NT2/D1 (cell line): Measurements from ENCODE around the gene DLX6.

Experiments
- SUZ12 ChIP-seq: IDR thresholded peaks from 2 replicates; pipeline ENCODE4 v1.6.1; 2011; ENCODE audit not compliant: insufficient read length, insufficient read depth; ENCODE audit errors: extremely low read depth
- YY1 ChIP-seq: IDR thresholded peaks from 2 replicates; pipeline ENCODE4 v1.6.1; 2011; ENCODE audit not compliant: insufficient read length, insufficient read depth

- no peak for TF ChIP-seq SUZ12
- TF ChIP-seq YY1: no peak
Measured at GRCh38 chr7:96996111-96996957, 9.0 kb upstream of the DLX6 start.
